Rectal smooth muscle tissue (tissue), 1 donor: ENCODE results near the gene NR0B2.
"Not testable (repeated sequence)": the region's sequence is repeated elsewhere in the genome, so short reads cannot be mapped to it uniquely, and the experiment has no call there.

Experiments
- H3K27ac ChIP-seq: one replicate; pipeline ENCODE4 v1.7.0; 2013; ENCODE audit warnings: low read depth, low read length, inconsistent platforms
- H3K27me3 ChIP-seq: one replicate; pipeline ENCODE4 v1.7.0; 2013; ENCODE audit warnings: low read length; ENCODE audit not compliant: control insufficient read depth, insufficient read depth
- H3K36me3 ChIP-seq: one replicate; pipeline ENCODE4 v1.7.0; 2013; ENCODE audit warnings: low read length; ENCODE audit not compliant: control insufficient read depth, insufficient read depth
- H3K4me1 ChIP-seq: one replicate; pipeline ENCODE4 v1.7.0; 2013; ENCODE audit warnings: low read length; ENCODE audit not compliant: control insufficient read depth, insufficient read depth
- H3K4me3 ChIP-seq: one replicate; pipeline ENCODE4 v1.7.0; 2013; ENCODE audit warnings: low read length
- H3K9ac ChIP-seq: one replicate; pipeline ENCODE4 v1.7.0; 2013; ENCODE audit warnings: low read length

The NR0B2 gene

DNA sequence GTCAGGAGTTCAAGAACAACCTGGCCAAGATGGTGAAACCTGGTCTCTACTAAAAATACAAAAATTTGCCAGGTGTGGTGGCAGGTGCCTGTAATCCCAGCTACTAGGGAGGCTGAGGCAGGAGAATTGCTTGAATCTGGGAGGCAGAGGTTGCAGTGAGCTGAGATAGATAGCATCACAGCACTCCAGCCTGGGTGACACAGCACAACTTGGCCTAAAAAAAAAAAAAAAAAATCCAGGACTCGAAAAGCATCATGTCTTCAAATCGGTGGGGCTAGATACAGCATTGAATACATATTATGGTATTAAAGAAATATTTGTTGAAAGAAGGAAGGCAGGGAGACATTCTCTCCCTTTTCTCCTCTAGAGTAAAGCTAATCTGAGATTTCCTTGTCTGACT is 40.7 kb downstream of the NR0B2 start:
- not testable (repeated sequence) for H3K27ac ChIP-seq, H3K4me1 ChIP-seq, H3K27me3 ChIP-seq, H3K36me3 ChIP-seq, H3K4me3 ChIP-seq, H3K9ac ChIP-seq

GRCh38 chr1:26864610-26865480 is 48.9 kb downstream of the NR0B2 start:
- Histone ChIP-seq H3K4me3 (peak overlapping the region; percentile 88), H3K27me3 (no peaks in the 10 kb centered on the region), H3K27ac (peak overlapping the region; percentile 99), H3K9ac (peak overlapping the region; percentile 97), H3K4me1 (peaks cover 8% of the 10 kb centered on the region), H3K36me3 (no peaks in the 10 kb centered on the region)

DNA sequence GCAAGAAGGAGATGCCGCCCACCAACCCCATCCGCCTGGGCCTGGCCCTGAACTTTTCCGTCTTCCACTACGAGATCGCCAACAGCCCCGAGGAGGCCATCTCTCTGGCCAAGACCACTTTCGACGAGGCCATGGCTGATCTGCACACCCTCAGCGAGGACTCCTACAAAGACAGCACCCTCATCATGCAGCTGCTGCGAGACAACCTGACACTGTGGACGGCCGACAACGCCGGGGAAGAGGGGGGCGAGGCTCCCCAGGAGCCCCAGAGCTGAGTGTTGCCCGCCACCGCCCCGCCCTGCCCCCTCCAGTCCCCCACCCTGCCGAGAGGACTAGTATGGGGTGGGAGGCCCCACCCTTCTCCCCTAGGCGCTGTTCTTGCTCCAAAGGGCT is 50.1 kb downstream of the NR0B2 start:
- peak overlapping the region; percentile 50 for H3K9ac ChIP-seq

GRCh38 chr1:26862781-26863684 is 50.7 kb downstream of the NR0B2 start, which contains the start of gene SFN:
Gene SFN, plus strand, starts transcription at chr1:26863149. Its CDS starts 64 bp downstream, at chr1:26863213.
- Histone ChIP-seq H3K4me3 (peak within 1 kb of the TSS; percentile 84), H3K4me1 (peaks cover 13% of the 10 kb centered on the region), H3K36me3 (no peaks in the 10 kb centered on the region), H3K27ac (no peak within 1 kb of the TSS), H3K27me3 (no peaks in the 10 kb centered on the region), H3K9ac (peak within 1 kb of the TSS; percentile 50)

More for the DNA sequence above, 50.1 kb downstream of the NR0B2 start:
- Histone ChIP-seq H3K4me1 (peaks cover 13% of the 10 kb centered on the region), H3K27ac (no peak overlapping the region), H3K36me3 (no peaks in the 10 kb centered on the region), H3K4me3 (peak overlapping the region; percentile 84), H3K27me3 (no peaks in the 10 kb centered on the region)

GRCh38 chr1:26861889-26862378 is 51.8 kb downstream of the NR0B2 start:
- Histone ChIP-seq H3K4me3 (no peak overlapping the region), H3K36me3 (no peaks in the 10 kb centered on the region), H3K9ac (no peak overlapping the region), H3K4me1 (peaks cover 13% of the 10 kb centered on the region), H3K27ac (no peak overlapping the region), H3K27me3 (no peaks in the 10 kb centered on the region)
